B cell (primary cell): Measurements from ENCODE around the gene KCNT1. TPM values are rescaled to one million over a fixed set of nuclear protein-coding genes. Genes with fewer than 3 reads are reported as not detected.

Experiments used
- ATAC-seq: fragments of 200-7000 bp; cut with Tn5 transposase; one replicate; pipeline ENCODE4 v1.10.0; 2021; ENCODE audit warnings: low read depth, mild to moderate bottlenecking, moderate number of reproducible peaks, moderate library complexity
- CTCF ChIA-PET: fragments of 350-600 bp; sonication (Branson Sonifier 250); formaldehyde crosslinking; loops from one replicate; lab custom pipeline; 2021; ENCODE audit warnings: antibody characterized with exemption, inconsistent platforms; lab: Charles Lee
- POLR2A ChIA-PET: fragments of 350-600 bp; sonication (Branson Sonifier 250); formaldehyde crosslinking; loops from one replicate; lab custom pipeline; 2021; ENCODE audit warnings: antibody characterized with exemption; lab: Charles Lee
- DNase-seq: peaks from one replicate; pipeline ENCODE4 v3.0.0; 2013
- H2AFZ ChIP-seq: 2 replicates; pipeline ENCODE4 v1.6.1; 2012; ENCODE audit warnings: mild to moderate bottlenecking, low read depth, low read length; ENCODE audit not compliant: insufficient read depth, poor library complexity, severe bottlenecking
- H3K27ac ChIP-seq, 2 donors: 1 replicate in 1 of 2; 2 replicates in 1 of 2; pipeline ENCODE4 v1.5.1; 2012 to 2013; ENCODE audit warnings: low read length in 2 of 2, mild to moderate bottlenecking in 2 of 2, moderate library complexity in 1 of 2
- H3K27me3 ChIP-seq, 4 experiments: fragments of 200-600 bp in 1 of 4; sonication (generic) in 1 of 4; replicated peaks in 1 of 4; 1 replicate in 2 of 4; 2 replicates in 2 of 4; pipeline versions ENCODE4 v1.6.1 to v1.7.0; 2013 to 2016; ENCODE audit warnings: low read length in 3 of 4, mild to moderate bottlenecking in 2 of 4, mixed read lengths in 1 of 4, moderate library complexity in 1 of 4; ENCODE audit not compliant: insufficient read depth in 4 of 4, control insufficient read depth in 3 of 4; ENCODE audit errors: control extremely low read depth in 1 of 4
- H3K36me3 ChIP-seq, 2 experiments: replicated peaks in 1 of 2; 1 replicate in 1 of 2; 2 replicates in 1 of 2; pipeline versions ENCODE4 v1.6.1 to v1.7.1; 2013; ENCODE audit warnings: low read length in 1 of 2; ENCODE audit not compliant: insufficient read depth in 2 of 2, control insufficient read depth in 1 of 2; ENCODE audit errors: control extremely low read depth in 1 of 2, extremely low read depth in 1 of 2
- H3K4me1 ChIP-seq, 2 donors: fragments of 200-600 bp in 1 of 2; sonication (generic) in 1 of 2; 1 replicate in 1 of 2; 2 replicates in 1 of 2; pipeline versions ENCODE4 v1.5.1 to v1.6.1; 2013 to 2017; ENCODE audit warnings: low read length in 2 of 2; ENCODE audit not compliant: control insufficient read depth in 2 of 2, insufficient read depth in 2 of 2
- H3K4me2 ChIP-seq: replicated peaks from 2 replicates; pipeline ENCODE3; 2012; ENCODE audit warnings: mild to moderate bottlenecking, low read depth, low read length; ENCODE audit not compliant: poor library complexity, severe bottlenecking
- H3K4me3 ChIP-seq, 5 experiments: fragments of 200-600 bp in 1 of 5; sonication (generic) in 1 of 5; 1 replicate in 3 of 5; 2 replicates in 2 of 5; pipeline versions ENCODE4 v1.5.1 to v1.7.0; 2011 to 2016; ENCODE audit warnings: low read length in 4 of 5, mild to moderate bottlenecking in 4 of 5, low read depth in 2 of 5, control low read depth in 1 of 5, moderate library complexity in 1 of 5; ENCODE audit not compliant: insufficient read depth in 1 of 5; ENCODE audit errors: control extremely low read depth in 1 of 5, extremely low read depth in 1 of 5
- H3K79me2 ChIP-seq: fragments of 200-600 bp; sonication (generic); one replicate; pipeline ENCODE4 v1.6.0; 2016; ENCODE audit warnings: low read length; ENCODE audit not compliant: control insufficient read depth, insufficient read depth
- H3K9ac ChIP-seq: fragments of 200-600 bp; sonication (generic); 2 replicates; pipeline ENCODE4 v1.6.1; 2017; ENCODE audit warnings: mild to moderate bottlenecking, low read length, moderate library complexity
- H3K9me3 ChIP-seq, 3 donors: one replicate each; pipeline versions ENCODE4 v1.6.1 to v1.7.1; 2013; ENCODE audit warnings: low read length in 2 of 3; ENCODE audit not compliant: control insufficient read depth in 2 of 3, insufficient read depth in 1 of 3; ENCODE audit errors: control extremely low read depth in 1 of 3
- H4K20me1 ChIP-seq: 2 replicates; pipeline ENCODE4 v1.6.0; 2012; ENCODE audit warnings: mild to moderate bottlenecking, low read length; ENCODE audit not compliant: insufficient read depth, control insufficient read depth, poor library complexity, severe bottlenecking
- H3K27ac Mint-ChIP-seq: one replicate; pipeline ENCODE4 v1.8.0; 2021; ENCODE audit warnings: mixed read lengths
- H3K27me3 Mint-ChIP-seq: one replicate; pipeline ENCODE4 v1.8.0; 2021; ENCODE audit warnings: mixed read lengths
- H3K4me1 Mint-ChIP-seq: one replicate; pipeline ENCODE4 v1.8.0; 2021; ENCODE audit warnings: mixed read lengths
- H3K4me3 Mint-ChIP-seq: one replicate; pipeline ENCODE4 v1.8.0; 2021; ENCODE audit warnings: mixed read lengths
- H3K9me3 Mint-ChIP-seq: one replicate; pipeline ENCODE4 v1.8.0; 2022; ENCODE audit warnings: mixed read lengths; ENCODE audit not compliant: insufficient read depth
- CTCF ChIP-seq: fragments of 200-600 bp; IDR thresholded peaks from one replicate; pipeline ENCODE4 v1.8.0; 2022; ENCODE audit warnings: antibody characterized with exemption, mild to moderate bottlenecking
- EZH2 ChIP-seq: IDR thresholded peaks from 2 replicates; pipeline ENCODE4 v1.6.1; 2012; ENCODE audit warnings: borderline replicate concordance, low read depth, mild to moderate bottlenecking, moderate library complexity, low read length; ENCODE audit not compliant: insufficient read depth, poor library complexity, severe bottlenecking
- WGBS: methylation state at CpG from one replicate; pipeline ENCODE4 v1.1.5; 2013; ENCODE audit warnings: missing lambda C conversion rate; ENCODE audit not compliant: insufficient coverage; 5-methylcytosine and 5-hydroxymethylcytosine counted together
- intact Hi-C: fragments of 100-400 bp; cut with micrococcal nuclease; formaldehyde crosslinking; loops from one replicate; pipeline ENCODE4 v1.10.0; 2022
- polyA plus RNA-seq: library from polyadenylated mRNA; depleted of rRNA; stranded (reverse); fragments of >200 nt; gene quantifications from 2 replicates; pipeline ENCODE4 v1.2.3, GENCODE V29; 2012
- total RNA-seq, 2 donors: library from RNA; stranded (reverse); fragments of 120-200 nt in 1 of 2; gene quantifications; 1 replicate in 1 of 2; 2 replicates in 1 of 2; pipeline versions ENCODE4 v1.2.3 to v1.2.4, GENCODE V29; 2013 to 2022

Gene KCNT1
- total and polyA plus RNA-seq, 2 donors (not counting 1 experiment from before 2014, with no cell fraction given) = not detected

GRCh38 chr9:135753391-135754105, 51.6 kb downstream of the KCNT1 start:
- intact Hi-C loops = no loop called here
- no peak overlapping the region for H3K4me3 Mint-ChIP-seq
- no peaks in the 10 kb centered on the region for H3K36me3 ChIP-seq

More at GRCh38 chr9:135753391-135754105, 51.6 kb downstream of the KCNT1 start:
- Histone ChIP-seq H3K27me3 (no peaks in the 10 kb centered on the region), H3K9me3 (peaks cover 0 to 22% (median 0%) of the 10 kb centered on the region in 3 donors), H3K4me2 (no peak overlapping the region), H3K4me3 (no peak overlapping the region), H3K9ac (no peak overlapping the region), H4K20me1 (no peaks in the 10 kb centered on the region), H3K79me2 (no peaks in the 10 kb centered on the region), H3K27ac (no peak overlapping the region), H2AFZ (no peak overlapping the region), H3K4me1 (no peaks in the 10 kb centered on the region)
- no peaks in the 10 kb centered on the region for H3K9me3 Mint-ChIP-seq
- ChIA-PET CTCF (no interaction called here), POLR2A (no interaction called here)
- no peak for DNase-seq
- no peak for TF ChIP-seq EZH2
- TF ChIP-seq CTCF = no peak
- H3K27me3 Mint-ChIP-seq = no peaks in the 10 kb centered on the region
- H3K27ac Mint-ChIP-seq = no peak overlapping the region
- no peaks in the 10 kb centered on the region for H3K4me1 Mint-ChIP-seq
- ATAC-seq = no peak
- 84% methylated on average over 11 of the region's 14 CpGs for WGBS
